Stimulated activated CD8-positive, alpha-beta memory T cell treated with anti-CD3 and anti-CD28 coated beads, Interleukin-15, amount 100 ng/mL, for 4 hours (primary cell): ENCODE measurements around the gene MSX1.

Source experiments
- DNase-seq, 2 donors: peaks; one replicate each; pipeline ENCODE4 v3.0.0-alpha.2; 2020; ENCODE audit warnings: low read depth in 2 of 2

MSX1 gene

DNA sequence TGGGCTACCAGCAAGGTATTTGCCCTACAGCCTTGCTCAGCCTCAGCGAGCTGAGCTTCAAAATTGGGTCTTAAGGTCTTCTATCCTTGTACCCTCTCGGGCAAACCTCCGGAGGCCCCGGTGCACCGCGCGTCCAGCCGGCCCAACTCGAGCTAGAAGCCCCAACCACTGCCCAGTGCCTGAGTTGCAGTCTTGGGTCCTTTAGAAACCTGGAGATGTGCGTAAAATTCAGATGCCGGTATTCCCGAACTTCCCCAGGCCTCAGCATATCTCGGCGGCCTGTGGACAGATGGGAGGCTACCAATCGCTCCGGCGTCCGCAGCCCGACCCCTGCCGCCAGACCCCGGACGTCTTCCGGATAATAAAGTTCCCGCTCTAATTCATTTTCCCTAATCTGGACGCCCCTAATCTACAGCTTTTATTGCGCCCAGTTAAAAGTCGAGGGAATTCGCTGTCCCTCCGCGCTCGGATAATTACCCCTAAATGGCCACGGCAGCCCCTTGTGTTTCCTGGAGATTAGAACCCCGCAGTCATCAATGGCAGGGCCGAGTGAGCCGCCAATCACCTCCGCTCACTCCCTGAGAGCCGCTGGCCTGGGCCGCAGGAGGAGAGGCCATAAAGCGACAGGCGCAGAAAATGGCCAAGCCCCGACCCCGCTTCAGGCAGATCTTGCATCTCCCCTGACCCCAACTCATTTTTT is 1.5 kb upstream of the MSX1 start:
- DNase-seq = no peak

DNA sequence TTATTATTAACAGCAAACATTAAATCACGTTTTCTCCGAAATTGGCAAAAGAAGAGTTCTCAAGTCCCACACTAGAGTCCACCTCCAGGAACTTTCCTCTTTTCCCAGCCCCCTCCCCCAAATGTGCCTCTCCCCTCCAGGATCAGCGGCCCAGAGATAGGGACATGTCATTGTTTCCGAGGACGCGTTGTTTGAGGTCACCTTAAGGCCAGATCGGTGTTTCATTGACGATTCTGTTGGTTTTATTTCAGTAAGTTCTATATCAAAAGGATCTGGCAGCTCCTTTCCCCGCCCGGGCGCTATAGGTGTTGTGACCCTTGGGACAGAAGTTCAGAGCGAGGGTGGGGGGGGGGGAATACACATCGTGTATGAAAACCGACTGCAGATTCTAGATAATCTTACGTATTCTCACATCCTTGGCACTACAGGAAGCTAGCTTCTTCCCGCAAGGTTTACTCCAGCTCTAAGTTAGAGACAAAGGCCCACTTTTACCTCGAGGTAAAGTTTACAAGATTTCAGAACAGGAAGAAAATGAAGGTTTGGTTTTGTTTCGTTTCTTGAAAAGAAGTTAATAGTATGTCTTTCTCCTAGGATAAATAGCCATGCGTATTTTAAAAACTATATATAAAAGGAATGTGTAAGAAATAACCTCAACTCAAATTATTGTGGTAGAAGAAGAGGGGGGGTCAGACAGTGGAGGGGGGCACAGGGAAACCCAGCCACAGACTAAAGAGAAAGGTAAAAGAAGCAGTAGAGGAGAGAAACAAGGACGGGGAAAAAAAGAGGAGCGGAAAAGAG is 739 bp upstream of the MSX1 start:
- DNase-seq = no peak

GRCh38 chr4:4859799-4860599 is 534 bp downstream of the MSX1 start:
- DNase-seq = no peak

GRCh38 chr4:4860600-4861389 is 1.3 kb downstream of the MSX1 start:
- no peak for DNase-seq

DNA sequence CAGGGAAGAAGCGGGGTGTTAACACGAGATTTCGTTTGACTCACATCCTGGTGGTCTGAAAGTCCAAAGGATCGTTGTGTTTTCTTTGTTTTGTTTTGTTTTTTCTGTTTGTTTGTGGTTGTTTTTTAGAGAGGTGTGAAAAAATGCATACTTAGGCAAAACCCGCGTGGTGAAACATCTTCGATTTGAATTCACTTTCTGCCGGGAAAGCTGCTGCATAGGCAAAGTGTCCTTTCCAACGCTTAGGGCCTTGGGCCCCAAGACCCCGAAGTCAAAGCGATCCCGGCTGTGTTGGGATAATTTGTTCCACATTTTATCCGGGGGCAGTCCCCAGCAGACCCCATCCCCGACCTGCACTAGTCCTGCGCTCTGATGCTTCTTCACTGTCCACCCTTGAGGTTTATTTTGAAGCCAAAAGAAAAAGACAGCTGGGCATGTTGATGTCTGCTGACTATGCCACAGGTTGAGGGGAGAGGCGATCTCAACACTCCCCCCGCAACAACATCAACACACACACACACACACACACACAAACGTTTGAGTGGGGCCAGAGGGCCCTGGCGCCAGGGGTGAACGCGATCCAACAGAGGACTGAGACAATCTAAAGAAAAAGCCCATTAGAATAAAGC is 2.0 kb downstream of the MSX1 start:
- no peak for DNase-seq

DNA sequence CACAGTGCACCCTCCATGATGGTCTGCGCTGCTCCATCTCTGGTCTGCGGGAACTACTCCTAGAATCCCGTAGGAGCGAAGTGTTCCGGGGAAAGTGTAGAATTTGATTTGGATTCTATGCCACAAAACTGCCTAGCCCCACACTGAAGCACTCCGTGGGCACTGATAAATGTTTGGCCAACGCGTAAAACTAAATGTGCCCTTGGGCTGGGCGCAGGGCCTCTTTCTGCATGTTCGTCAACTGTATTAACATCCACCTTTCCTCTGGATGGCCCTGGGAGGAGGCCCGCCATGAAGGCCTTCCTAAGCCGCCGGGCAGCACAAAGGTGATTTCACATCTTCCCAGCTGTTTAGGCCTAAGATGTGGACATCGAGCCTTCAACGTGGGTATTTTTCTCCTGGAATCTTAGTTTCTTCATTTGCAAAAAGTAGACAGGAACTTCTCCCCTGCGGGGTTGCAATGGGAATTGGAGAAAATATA is 2.6 kb downstream of the MSX1 start:
- DNase-seq = no peak

- no peak for DNase-seq
These were observed 3.4 kb downstream of the MSX1 start for GRCh38 chr4:4862665-4863482.

- no peak for DNase-seq
These were observed 5.0 kb downstream of the MSX1 start for GRCh38 chr4:4864443-4864939.

- DNase-seq = no peak
These were observed 5.7 kb downstream of the MSX1 start for GRCh38 chr4:4864940-4865704.

- no peak for DNase-seq
These were observed 6.2 kb downstream of the MSX1 start for GRCh38 chr4:4865705-4866123.

DNA sequence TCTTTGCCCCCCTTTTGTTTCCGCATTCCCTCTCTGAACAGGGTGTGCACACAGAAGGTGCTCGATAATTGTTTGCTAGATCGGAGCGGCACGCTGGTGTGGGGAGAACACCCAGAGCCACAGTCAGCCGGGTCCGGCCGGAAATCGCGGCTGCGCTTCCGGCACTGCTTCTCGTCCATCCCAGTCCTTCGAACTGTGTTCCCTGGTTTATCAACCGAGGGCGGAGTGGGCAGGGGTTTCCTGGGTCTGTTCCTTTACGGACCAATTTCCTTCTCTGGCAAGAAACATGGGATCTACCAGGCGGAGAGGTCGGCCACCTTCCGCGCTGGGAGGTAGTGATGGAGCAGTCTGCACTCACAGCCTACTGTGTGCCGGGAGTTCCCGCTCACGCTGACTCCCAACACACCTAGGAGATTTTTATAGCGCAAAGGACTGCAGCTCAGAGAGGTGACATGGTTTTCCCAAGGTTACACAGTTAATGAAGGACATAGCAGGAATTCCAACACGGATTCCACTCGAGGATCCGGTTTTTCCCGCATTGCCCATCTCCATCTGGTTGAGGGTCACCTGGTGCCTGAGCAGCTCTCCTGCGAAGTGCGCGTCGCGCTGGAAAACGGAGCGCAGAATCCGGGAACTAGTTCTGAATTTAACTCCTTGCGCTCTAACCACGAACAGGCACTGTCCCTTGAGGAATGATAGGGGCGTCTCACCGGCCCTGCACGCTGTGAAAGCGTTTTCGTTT is 6.8 kb downstream of the MSX1 start:
- no peak for DNase-seq

DNA sequence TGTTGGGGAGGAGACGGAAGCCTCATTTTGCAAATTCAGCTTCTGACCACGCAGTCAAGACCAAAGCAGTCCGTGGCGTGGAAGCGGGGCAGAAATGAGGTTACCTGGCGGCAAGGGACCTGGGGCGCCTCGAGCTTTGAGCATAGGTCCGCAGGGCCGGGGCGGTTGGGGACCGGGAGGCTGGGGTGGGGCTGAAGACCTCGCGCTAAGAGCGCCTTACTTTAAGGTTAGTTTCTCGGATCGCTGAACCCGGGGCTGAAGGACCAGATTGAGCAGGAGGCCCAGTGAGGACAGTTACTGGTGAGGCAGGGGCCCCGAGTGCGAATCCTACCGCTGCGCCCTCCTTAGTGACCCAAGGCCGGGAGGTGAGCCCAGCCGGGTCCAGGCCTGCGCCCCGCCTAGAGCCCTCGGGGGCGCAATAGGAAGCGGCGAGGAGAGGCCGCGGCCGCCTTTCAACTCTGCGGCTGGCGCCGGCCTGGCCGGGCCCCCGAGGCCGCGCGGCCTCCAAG is 7.5 kb downstream of the MSX1 start:
- no peak for DNase-seq

DNA sequence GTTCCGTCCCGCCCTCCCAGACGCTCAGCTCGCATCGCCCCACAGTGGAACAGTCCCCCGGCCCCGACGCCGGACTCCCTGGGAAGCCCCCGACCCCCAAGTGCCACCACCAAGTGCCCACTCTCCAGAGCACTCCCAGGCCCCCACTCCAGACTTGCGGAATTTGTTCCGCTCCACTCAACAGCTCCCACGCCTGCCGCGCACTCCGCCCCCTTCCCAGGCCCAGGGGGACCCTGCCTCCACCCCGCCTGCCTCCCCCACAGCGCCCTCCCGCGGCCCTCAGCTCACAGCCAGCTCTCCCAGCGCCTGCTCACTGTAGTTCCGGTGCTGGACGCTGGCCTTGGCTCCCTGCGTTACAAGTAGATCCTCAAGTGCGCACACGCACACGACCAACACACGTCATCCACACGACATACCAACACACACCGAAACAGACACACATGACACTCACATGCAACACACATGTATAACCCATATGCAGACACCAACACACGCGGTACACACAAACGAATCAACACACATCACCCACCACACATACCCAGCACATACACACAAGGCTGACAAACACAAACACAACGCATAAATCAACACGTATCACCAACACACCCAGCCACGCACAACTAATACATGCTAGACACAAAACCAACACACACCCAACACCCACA is 8.0 kb downstream of the MSX1 start:
- DNase-seq = no peak

- DNase-seq = no peak
These were observed 8.7 kb downstream of the MSX1 start for GRCh38 chr4:4868040-4868757.

DNA sequence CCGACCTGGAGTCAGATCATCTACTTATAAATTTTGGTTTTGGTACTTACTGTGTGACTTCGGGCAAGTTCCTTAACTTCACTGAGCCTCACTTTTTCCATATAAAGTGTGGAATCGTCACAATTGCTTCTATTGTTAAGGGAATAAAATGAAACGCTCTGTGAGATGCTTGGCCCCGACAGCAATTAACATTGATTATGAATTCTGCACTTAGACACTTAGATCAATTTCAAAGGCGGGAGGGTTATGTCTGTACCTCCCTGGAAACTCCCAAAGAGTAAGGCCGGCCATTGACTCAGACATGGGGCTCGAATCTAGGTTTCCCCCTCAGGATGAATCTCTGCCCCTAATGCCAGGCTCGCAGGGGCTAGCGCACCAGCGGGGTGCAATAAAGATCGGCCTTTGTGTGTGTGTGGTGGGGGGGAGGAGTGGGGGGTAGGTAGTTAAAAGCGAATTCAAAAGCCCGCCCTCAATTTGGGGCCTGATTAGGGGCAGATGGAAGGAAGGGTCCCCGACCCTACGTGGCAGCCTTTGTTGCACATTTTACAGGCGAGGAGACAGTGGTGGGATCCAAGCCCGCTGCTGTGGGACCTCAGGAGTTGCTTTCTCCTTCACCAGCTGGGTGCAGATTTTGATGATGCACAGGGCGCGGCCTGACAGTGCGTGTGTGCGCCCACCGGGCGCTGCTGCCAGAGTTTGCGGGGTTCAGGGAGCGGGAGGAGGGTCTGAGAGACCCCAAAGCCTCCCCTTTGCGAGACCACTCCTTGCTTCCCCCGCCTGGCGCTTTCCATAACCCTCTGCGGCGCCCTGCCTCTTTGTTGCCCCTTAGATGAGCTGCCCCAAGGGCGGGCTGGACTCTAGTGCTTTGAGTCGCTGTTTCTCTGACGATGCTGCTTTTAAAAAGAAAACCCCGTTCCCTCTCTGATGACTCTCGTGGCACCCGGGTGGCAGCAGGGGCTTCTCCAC is 9.6 kb downstream of the MSX1 start:
- DNase-seq = no peak
